Left lung (tissue), 10 donors: ENCODE measurements around the gene TCTN2. TPM values are rescaled to one million over a fixed set of nuclear protein-coding genes. Genes with fewer than 3 reads are reported as not detected.
A peak's percentile ranks its signal among the peaks of the same experiment; 100 is the strongest.

Experiments used
- ATAC-seq: fragments of 200-7000 bp; cut with Tn5 transposase; one replicate; pipeline ENCODE4 v1.9.1; 2020; ENCODE audit warnings: moderate library complexity
- DNase-seq, 4 donors: peaks; one replicate each; pipeline ENCODE4 v3.0.0-alpha.2; 2013 to 2020
- H3K27ac ChIP-seq, 2 donors: fragments of 200-600 bp; sonication (generic) in 1 of 2; one replicate each; pipeline versions ENCODE4 v1.5.0 to v1.8.0; 2020 to 2021
- H3K27me3 ChIP-seq, 2 donors: fragments of 200-600 bp; sonication (generic) in 1 of 2; one replicate each; pipeline versions ENCODE4 v1.5.0 to v1.8.0; 2020 to 2021
- H3K36me3 ChIP-seq, 2 donors: fragments of 200-600 bp; sonication (generic) in 1 of 2; one replicate each; pipeline versions ENCODE4 v1.5.0 to v1.8.0; 2020 to 2021
- H3K4me1 ChIP-seq, 2 donors: fragments of 200-600 bp; one replicate each; pipeline ENCODE4 v1.8.0; 2021
- H3K4me3 ChIP-seq, 2 donors: fragments of 200-600 bp; sonication (generic) in 1 of 2; one replicate each; pipeline versions ENCODE4 v1.5.0 to v1.8.0; 2020 to 2021; ENCODE audit warnings: mild to moderate bottlenecking in 1 of 2
- H3K9me3 ChIP-seq, 2 donors: fragments of 200-600 bp; sonication (generic) in 1 of 2; one replicate each; pipeline versions ENCODE4 v1.5.0 to v1.8.0; 2020 to 2021
- intact Hi-C, 2 donors: fragments of 100-400 bp; cut with DNase I; formaldehyde crosslinking; loops; one replicate each; pipeline versions ENCODE4 v1.11.2 to v1.14.2; 2022
- polyA plus RNA-seq, 6 donors: library from polyadenylated mRNA; unstranded; fragments of 120-200 nt; gene quantifications; one replicate each; pipeline ENCODE4 v1.2.1, GENCODE V29; 2013; ENCODE audit not compliant: insufficient read length in 6 of 6
- total RNA-seq, 2 donors: library from RNA; stranded (reverse); fragmentation: NEBNext Ultra II Directional; extraction: Animal tissue kit (Norgen Biotek cat#: 25700); gene quantifications; one replicate each; pipeline ENCODE4 v1.2.1, GENCODE V29; 2021
- TF ChIP-seq, protein P1 (sequence below), 2 donors: fragments of 200-600 bp; sonication (generic) in 1 of 2; IDR thresholded peaks; one replicate each; pipeline versions ENCODE4 v1.5.0 to v1.8.0; 2021; ENCODE audit warnings: antibody characterized with exemption in 2 of 2
- donor health status: DM: no; HTN: yes; CAD: no.
- donor health status: DM: no; HTN: no; CAD: no.

TCTN2 gene
- total and polyA plus RNA-seq, 8 donors, result 11.0 to 30.2 (median 24.6) TPM

GRCh38 chr12:123671876-123672275, 963 bp downstream of the TCTN2 start:
- Histone ChIP-seq H3K4me1 (peaks cover 9 to 10% of the 10 kb centered on the region in 2 donors), H3K27me3 (no peaks in the 10 kb centered on the region), H3K27ac (no peak overlapping the region), H3K36me3 (peaks cover 0 to 9% of the 10 kb centered on the region in 2 donors), H3K4me3 (peak overlapping the region in 1 of 2 donors; percentile 89), H3K9me3 (no peaks in the 10 kb centered on the region)
- ATAC-seq (no peak), DNase-seq (no peak)
- TF ChIP-seq, protein P1, sequence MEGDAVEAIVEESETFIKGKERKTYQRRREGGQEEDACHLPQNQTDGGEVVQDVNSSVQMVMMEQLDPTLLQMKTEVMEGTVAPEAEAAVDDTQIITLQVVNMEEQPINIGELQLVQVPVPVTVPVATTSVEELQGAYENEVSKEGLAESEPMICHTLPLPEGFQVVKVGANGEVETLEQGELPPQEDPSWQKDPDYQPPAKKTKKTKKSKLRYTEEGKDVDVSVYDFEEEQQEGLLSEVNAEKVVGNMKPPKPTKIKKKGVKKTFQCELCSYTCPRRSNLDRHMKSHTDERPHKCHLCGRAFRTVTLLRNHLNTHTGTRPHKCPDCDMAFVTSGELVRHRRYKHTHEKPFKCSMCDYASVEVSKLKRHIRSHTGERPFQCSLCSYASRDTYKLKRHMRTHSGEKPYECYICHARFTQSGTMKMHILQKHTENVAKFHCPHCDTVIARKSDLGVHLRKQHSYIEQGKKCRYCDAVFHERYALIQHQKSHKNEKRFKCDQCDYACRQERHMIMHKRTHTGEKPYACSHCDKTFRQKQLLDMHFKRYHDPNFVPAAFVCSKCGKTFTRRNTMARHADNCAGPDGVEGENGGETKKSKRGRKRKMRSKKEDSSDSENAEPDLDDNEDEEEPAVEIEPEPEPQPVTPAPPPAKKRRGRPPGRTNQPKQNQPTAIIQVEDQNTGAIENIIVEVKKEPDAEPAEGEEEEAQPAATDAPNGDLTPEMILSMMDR (IDR thresholded peaks at IDR 0.05), result no peak
- intact Hi-C loops, result no loop called here

DNA sequence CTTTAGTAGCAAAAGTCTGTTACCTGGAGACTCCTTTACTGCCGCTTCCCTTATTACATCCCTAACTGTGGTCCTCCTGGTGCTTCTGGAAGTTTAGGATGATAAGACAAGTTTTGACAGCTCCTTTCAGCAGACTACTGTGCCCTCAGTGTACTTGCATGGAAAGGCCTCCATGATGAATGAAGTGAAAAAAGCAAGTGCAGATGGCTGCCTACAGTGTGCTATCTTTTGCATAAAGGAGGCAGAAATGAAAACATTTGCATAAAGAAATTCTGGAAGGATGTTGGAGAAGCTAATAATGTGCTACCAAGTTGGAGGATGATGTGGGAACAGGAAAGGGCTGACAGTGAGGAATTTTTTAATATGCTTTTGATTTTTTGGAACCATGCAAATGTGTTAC, 4.5 kb downstream of the TCTN2 start:
- intact Hi-C loops, result no loop called here
- H3K27ac ChIP-seq, result no peak overlapping the region
- H3K4me3 ChIP-seq, result no peak overlapping the region
- H3K4me1 ChIP-seq, result peaks cover 8 to 10% of the 10 kb centered on the region in 2 donors
- DNase-seq (no peak), ATAC-seq (no peak)
- H3K9me3 ChIP-seq, result no peaks in the 10 kb centered on the region
- peaks cover 0 to 13% of the 10 kb centered on the region in 2 donors for H3K36me3 ChIP-seq
- TF ChIP-seq, protein P1 (IDR thresholded peaks at IDR 0.05), result no peak
- H3K27me3 ChIP-seq, result no peaks in the 10 kb centered on the region

- Histone ChIP-seq H3K27ac (no peak overlapping the region), H3K4me1 (peaks cover 4 to 6% of the 10 kb centered on the region in 2 donors), H3K9me3 (no peaks in the 10 kb centered on the region), H3K4me3 (no peak overlapping the region), H3K36me3 (peaks cover 0 to 13% of the 10 kb centered on the region in 2 donors), H3K27me3 (no peaks in the 10 kb centered on the region)
- TF ChIP-seq, protein P1 (IDR thresholded peaks at IDR 0.05), result no peak
- DNase-seq (no peak), ATAC-seq (no peak)
- intact Hi-C loops, result no loop called here
These were observed 5.9 kb downstream of the TCTN2 start for GRCh38 chr12:123676616-123677320.

GRCh38 chr12:123678981-123679380, 8.1 kb downstream of the TCTN2 start:
- intact Hi-C loops, result no loop called here
- Histone ChIP-seq H3K4me1 (peaks cover 0 to 4% of the 10 kb centered on the region in 2 donors), H3K36me3 (peaks cover 0 to 13% of the 10 kb centered on the region in 2 donors), H3K9me3 (no peaks in the 10 kb centered on the region), H3K4me3 (no peak overlapping the region), H3K27ac (no peak overlapping the region), H3K27me3 (no peaks in the 10 kb centered on the region)
- TF ChIP-seq, protein P1 (IDR thresholded peaks at IDR 0.05), result no peak
- DNase-seq, result no peak
- ATAC-seq, result no peak

- Histone ChIP-seq H3K4me3 (no peak overlapping the region), H3K36me3 (peaks cover 0 to 15% of the 10 kb centered on the region in 2 donors)
- ATAC-seq, result no peak
These were observed 10.7 kb downstream of the TCTN2 start for GRCh38 chr12:123681605-123682004.

More at GRCh38 chr12:123681605-123682004, 10.7 kb downstream of the TCTN2 start:
- peaks cover 0 to 4% of the 10 kb centered on the region in 2 donors for H3K4me1 ChIP-seq
- H3K27me3 ChIP-seq, result no peaks in the 10 kb centered on the region
- TF ChIP-seq, protein P1 (IDR thresholded peaks at IDR 0.05), result no peak
- no peak overlapping the region for H3K27ac ChIP-seq
- no peak for DNase-seq
- no peaks in the 10 kb centered on the region for H3K9me3 ChIP-seq
- intact Hi-C loops, result no loop called here
